Chondrocyte (in vitro differentiated cells): Measurements from ENCODE around the gene MYRIP. TPM values are rescaled to one million over a fixed set of nuclear protein-coding genes. Genes with fewer than 3 reads are reported as not detected.

Experiments
- DNase-seq: peaks from one replicate; pipeline ENCODE4 v3.0.0; 2021; ENCODE audit warnings: mixed read lengths, low spot score
- H3K27ac Mint-ChIP-seq: one replicate; pipeline ENCODE4 v1.8.0; 2021; ENCODE audit warnings: mild to moderate bottlenecking, moderate library complexity, mixed read lengths; ENCODE audit not compliant: unreplicated experiment
- H3K27me3 Mint-ChIP-seq: 2 replicates; pipeline ENCODE4 v1.8.0; 2021; ENCODE audit warnings: low read depth, mixed read lengths
- H3K36me3 Mint-ChIP-seq: 2 replicates; pipeline ENCODE4 v1.8.0; 2021; ENCODE audit warnings: low read depth, mixed read lengths
- H3K4me1 Mint-ChIP-seq: 2 replicates; pipeline ENCODE4 v1.8.0; 2021; ENCODE audit warnings: low read depth, mild to moderate bottlenecking, mixed read lengths
- H3K4me3 Mint-ChIP-seq: one replicate; pipeline ENCODE4 v1.8.0; 2021; ENCODE audit warnings: mild to moderate bottlenecking, moderate library complexity, mixed read lengths; ENCODE audit not compliant: unreplicated experiment
- H3K9me3 Mint-ChIP-seq: 2 replicates; pipeline ENCODE4 v1.8.0; 2021; ENCODE audit warnings: low read depth, mixed read lengths
- CTCF ChIP-seq: fragments of 200-600 bp; sonication (generic); IDR thresholded peaks from 2 replicates; pipeline ENCODE4 v1.5.0; 2021; ENCODE audit warnings: antibody characterized with exemption, mild to moderate bottlenecking, moderate library complexity
- total RNA-seq: library from RNA; stranded (reverse); gene quantifications from 3 replicates; pipeline ENCODE4 v1.2.1, GENCODE V29; 2021

The MYRIP gene
- total RNA-seq, 1 donor from 2014 or later, result 0.12 TPM

GRCh38 chr3:39970982-39971381 lies 161.6 kb downstream of the MYRIP start:
- peaks cover 19% of the 10 kb centered on the region for H3K9me3 Mint-ChIP-seq
- DNase-seq, result no peak
- H3K4me3 Mint-ChIP-seq, result no peak overlapping the region
- H3K36me3 Mint-ChIP-seq, result no peaks in the 10 kb centered on the region
- no peak for TF ChIP-seq CTCF
- no peak overlapping the region for H3K27ac Mint-ChIP-seq
- H3K27me3 Mint-ChIP-seq, result peaks cover 17% of the 10 kb centered on the region
- no peaks in the 10 kb centered on the region for H3K4me1 Mint-ChIP-seq

GRCh38 chr3:39971559-39972031 lies 162.2 kb downstream of the MYRIP start:
- H3K27me3 Mint-ChIP-seq, result peaks cover 17% of the 10 kb centered on the region
- no peaks in the 10 kb centered on the region for H3K36me3 Mint-ChIP-seq
- H3K4me1 Mint-ChIP-seq, result no peaks in the 10 kb centered on the region
- no peak for TF ChIP-seq CTCF
- no peak overlapping the region for H3K27ac Mint-ChIP-seq
- peaks cover 19% of the 10 kb centered on the region for H3K9me3 Mint-ChIP-seq
- no peak for DNase-seq
- H3K4me3 Mint-ChIP-seq, result no peak overlapping the region

- Mint-ChIP-seq H3K27ac (no peak overlapping the region), H3K9me3 (peaks cover 19% of the 10 kb centered on the region), H3K4me1 (no peaks in the 10 kb centered on the region), H3K4me3 (no peak overlapping the region), H3K36me3 (no peaks in the 10 kb centered on the region), H3K27me3 (peaks cover 15% of the 10 kb centered on the region)
- DNase-seq, result no peak
- TF ChIP-seq CTCF, result no peak
Observed at GRCh38 chr3:39972508-39972907, 163.1 kb downstream of the MYRIP start.

- Mint-ChIP-seq H3K36me3 (no peaks in the 10 kb centered on the region), H3K4me3 (no peak overlapping the region), H3K9me3 (peaks cover 6% of the 10 kb centered on the region), H3K27ac (no peak overlapping the region), H3K27me3 (peaks cover 8% of the 10 kb centered on the region), H3K4me1 (no peaks in the 10 kb centered on the region)
- no peak for TF ChIP-seq CTCF
- DNase-seq, result no peak
Observed at GRCh38 chr3:39977058-39977794, 167.8 kb downstream of the MYRIP start.

GRCh38 chr3:39978308-39978707 lies 168.9 kb downstream of the MYRIP start:
- Mint-ChIP-seq H3K36me3 (no peaks in the 10 kb centered on the region), H3K27me3 (peaks cover 8% of the 10 kb centered on the region)

More at GRCh38 chr3:39978308-39978707, 168.9 kb downstream of the MYRIP start:
- no peak overlapping the region for H3K4me3 Mint-ChIP-seq
- no peak overlapping the region for H3K27ac Mint-ChIP-seq
- DNase-seq, result no peak
- TF ChIP-seq CTCF, result no peak
- peaks cover 6% of the 10 kb centered on the region for H3K9me3 Mint-ChIP-seq
- H3K4me1 Mint-ChIP-seq, result no peaks in the 10 kb centered on the region
